ENCODE results near the gene NKAIN2.

Gene NKAIN2

DNA sequence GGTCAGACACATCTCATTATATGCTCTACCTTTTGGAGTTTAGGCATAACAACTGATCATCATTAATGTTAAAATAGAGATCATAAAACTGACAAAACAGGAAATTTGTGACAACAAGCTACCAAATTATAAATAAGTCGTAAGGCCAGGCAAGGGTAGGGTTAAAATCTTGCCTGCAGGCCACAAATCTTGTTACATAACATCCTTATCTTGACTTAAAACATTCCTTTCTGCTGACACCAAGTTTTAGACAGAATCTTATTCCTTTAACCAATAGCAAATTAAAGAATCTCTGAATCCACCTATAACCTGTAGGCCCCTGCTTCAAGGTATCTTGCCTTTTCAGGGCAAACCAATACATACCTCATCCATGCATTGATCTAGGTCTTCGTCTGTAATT, 32.5 kb upstream of the NKAIN2 start:
- no peak for DNase-seq (ENCODE audit: low read depth)
- TF ChIP-seq CTCF (IDR thresholded peaks at IDR 0.05; ENCODE audit: low read depth, low read length, missing control alignments), result no peak
- H3K4me3 ChIP-seq (ENCODE audit: low read depth, low read length), result no peak overlapping the region

- no peak for DNase-seq (ENCODE audit: low read depth)
- no peak overlapping the region for H3K4me3 ChIP-seq (ENCODE audit: low read depth, low read length)
- no peak for TF ChIP-seq CTCF (IDR thresholded peaks at IDR 0.05; ENCODE audit: low read depth, low read length, missing control alignments)
These were observed 26.1 kb upstream of the NKAIN2 start for GRCh38 chr6:123777563-123777962.

GRCh38 chr6:123780021-123780420, 23.6 kb upstream of the NKAIN2 start:
- no peak overlapping the region for H3K4me3 ChIP-seq (ENCODE audit: low read depth, low read length)
- no peak for DNase-seq (ENCODE audit: low read depth)

DNA sequence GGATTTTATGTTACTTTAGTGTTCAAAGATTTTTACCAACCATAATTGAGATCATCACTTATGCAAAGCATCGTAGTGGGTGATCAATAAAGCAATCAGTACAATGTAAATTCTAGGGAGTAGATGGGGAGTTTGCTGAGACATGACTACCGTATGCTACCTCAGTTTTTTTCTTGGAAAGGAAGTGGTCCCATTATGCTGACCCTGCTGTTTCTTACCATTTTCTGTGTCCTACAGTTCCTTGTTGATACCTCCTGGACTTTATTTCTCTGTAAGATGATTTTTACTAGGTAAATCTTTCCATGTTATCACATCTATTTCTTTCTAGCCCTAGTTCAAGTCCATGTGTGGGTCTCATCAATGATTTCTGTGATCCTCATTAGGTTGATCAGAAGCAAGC, 19.3 kb upstream of the NKAIN2 start:
- no peak overlapping the region for H3K4me3 ChIP-seq (ENCODE audit: low read depth, low read length)
- no peak for TF ChIP-seq CTCF (IDR thresholded peaks at IDR 0.05; ENCODE audit: low read depth, low read length, missing control alignments)
- DNase-seq (ENCODE audit: low read depth), result no peak

More at GRCh38 chr6:123780021-123780420, 23.6 kb upstream of the NKAIN2 start:
- TF ChIP-seq CTCF (IDR thresholded peaks at IDR 0.05; ENCODE audit: low read depth, low read length, missing control alignments), result no peak

DNA sequence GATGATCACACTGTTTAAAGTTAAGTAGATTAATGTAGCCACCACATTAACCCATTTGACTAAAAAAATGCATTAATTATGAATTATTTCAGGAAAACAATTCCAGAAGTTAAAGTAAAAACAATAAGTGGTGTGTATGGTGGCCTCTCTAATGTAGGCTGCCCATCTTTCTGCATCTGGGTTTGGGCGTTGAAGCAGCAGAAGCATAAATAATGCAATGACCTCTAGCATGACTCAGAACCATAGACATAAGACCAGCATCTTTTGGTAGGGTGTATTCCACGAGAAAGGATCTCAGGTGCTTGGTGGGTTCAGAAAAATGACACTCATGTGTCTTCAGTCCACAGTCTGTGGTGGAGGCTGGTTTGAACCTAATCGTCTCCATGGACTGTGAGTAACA, 18.6 kb upstream of the NKAIN2 start:
- no peak overlapping the region for H3K4me3 ChIP-seq (ENCODE audit: low read depth, low read length)
- no peak for TF ChIP-seq CTCF (IDR thresholded peaks at IDR 0.05; ENCODE audit: low read depth, low read length, missing control alignments)
- no peak for DNase-seq (ENCODE audit: low read depth)

GRCh38 chr6:123788319-123788718, 15.3 kb upstream of the NKAIN2 start:
- TF ChIP-seq CTCF (IDR thresholded peaks at IDR 0.05; ENCODE audit: low read depth, low read length, missing control alignments), result no peak
- DNase-seq (ENCODE audit: low read depth), result no peak
- H3K4me3 ChIP-seq (ENCODE audit: low read depth, low read length), result no peak overlapping the region

GRCh38 chr6:123794190-123794589, 9.5 kb upstream of the NKAIN2 start:
- TF ChIP-seq CTCF (IDR thresholded peaks at IDR 0.05; ENCODE audit: low read depth, low read length, missing control alignments), result no peak
- no peak for DNase-seq (ENCODE audit: low read depth)
- H3K4me3 ChIP-seq (ENCODE audit: low read depth, low read length), result no peak overlapping the region
